DMS53 (cell line): ENCODE data around the gene HGFAC.

Experiments used
- DNase-seq: peaks from one replicate; lab custom pipeline; 2025; lab: John Stamatoyannopoulos, UW

HGFAC gene

GRCh38 chr4:3462790-3463415, 21.1 kb downstream of the HGFAC start, which contains the start of gene DOK7:
DOK7 (plus strand) TSS chr4:3463306; CDS start chr4:3463376, 70 bp downstream.
- DNase-seq: peak; percentile 67

DNA sequence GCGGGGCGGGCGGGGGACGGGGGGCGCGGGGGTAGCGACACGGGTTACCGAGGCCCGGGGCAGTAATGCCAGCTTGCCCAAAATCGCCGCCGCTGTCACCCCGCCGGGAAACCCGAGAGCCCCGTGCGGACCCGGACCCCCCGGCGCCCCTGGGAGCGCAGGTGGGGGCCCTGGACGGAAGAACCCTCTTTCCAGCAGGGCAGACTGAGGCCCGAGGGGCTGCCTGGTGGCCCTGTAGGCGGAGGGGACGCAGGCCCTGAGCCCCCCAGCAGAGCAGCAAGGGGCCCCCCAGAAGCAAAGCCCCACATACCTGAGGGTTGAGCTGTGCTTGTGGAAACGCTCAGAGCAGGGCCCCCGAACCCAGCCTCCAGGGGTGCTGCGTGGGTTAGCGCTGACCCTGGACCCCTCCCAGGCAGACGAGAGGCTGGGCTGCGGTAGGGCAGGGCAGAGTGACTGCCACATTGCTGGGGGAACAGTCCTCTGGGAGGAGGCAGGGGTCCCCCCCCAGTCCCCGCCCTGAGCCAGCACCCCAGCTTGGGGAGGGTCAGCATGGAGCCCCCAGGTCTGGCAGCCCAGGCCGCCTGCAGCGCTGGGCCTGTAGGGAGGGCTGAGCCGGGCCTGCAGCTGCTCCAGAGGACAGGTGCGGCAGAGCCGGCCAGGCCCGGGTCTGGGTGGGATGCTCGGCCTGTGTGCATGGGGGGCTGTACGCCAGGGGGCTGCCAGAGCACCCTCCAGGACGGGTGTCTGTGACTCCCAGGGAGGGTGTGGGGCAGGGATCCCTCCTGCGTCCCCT, 22.0 kb downstream of the HGFAC start:
- no peak for DNase-seq

GRCh38 chr4:3464349-3464905, 22.7 kb downstream of the HGFAC start:
- DNase-seq: no peak

GRCh38 chr4:3464911-3465697, 23.3 kb downstream of the HGFAC start:
- no peak for DNase-seq

- no peak for DNase-seq
Observed at GRCh38 chr4:3465698-3466671, 24.2 kb downstream of the HGFAC start.

DNA sequence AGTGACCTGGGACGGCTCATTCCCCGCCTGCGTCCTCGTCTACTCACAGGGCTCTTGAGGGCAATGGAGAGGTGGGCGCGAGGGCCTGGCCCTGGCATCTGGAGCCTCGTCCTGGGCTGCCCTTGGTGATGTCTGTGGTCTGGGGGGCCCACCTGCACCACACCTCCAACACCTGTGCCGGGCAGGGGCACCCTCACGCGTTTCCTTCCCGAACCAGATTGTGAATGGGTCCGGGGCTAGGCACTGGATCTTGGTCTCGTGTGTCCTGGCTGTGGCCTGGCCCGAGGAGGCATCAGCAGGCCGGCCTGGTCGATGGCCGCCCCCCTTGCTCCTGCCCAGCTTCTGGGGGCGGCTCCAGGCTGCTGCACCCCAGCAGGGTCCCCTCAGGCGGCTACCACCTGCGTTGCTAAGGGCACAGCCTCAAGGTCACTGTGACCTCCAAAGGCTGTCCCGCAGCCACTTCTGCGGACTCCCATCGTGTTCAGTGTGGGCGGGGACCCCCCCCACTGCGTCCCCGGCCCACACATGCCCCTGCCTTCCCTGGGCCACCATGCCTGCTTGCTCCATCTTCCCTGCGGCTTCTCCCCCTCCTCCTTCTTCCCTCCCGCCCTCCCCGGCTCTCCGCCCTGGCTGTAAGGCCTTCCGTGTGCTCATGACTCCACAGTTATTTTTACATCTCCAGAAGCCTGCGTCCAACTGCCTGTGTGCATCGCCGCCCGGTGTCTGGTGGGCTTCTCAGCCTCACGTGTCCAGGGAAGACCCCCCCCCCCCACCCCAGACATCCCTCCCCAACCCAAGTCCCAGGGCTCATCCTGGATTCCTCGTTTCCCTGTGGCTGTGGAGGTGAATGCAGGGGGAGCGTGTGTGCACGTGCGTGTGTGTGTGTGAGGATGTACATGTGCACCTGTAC, 25.2 kb downstream of the HGFAC start:
- no peak for DNase-seq

GRCh38 chr4:3467601-3468031, 25.8 kb downstream of the HGFAC start:
- DNase-seq: no peak

DNA sequence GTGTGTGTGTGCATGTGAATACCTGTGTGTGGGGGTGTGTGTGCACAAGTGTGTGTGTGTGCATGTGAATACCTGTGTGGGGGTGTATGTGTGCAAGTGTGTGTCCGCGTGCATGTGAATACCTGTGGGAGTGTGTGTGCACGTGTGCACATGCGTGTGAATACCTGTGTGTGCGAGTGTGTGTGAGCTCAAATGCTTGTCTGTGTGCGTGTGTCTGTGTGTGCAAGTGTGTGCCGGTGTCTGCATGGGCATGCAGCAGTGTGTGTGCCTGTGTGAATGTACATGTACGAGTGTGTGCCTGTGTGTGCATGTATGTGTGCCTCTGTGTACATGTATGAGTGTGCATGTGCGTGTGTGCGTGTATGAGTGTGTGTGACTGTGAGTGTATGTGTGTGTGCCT, 26.4 kb downstream of the HGFAC start:
- DNase-seq: no peak

GRCh38 chr4:3468804-3469203, 27.0 kb downstream of the HGFAC start:
- no peak for DNase-seq

- DNase-seq: no peak
Observed at GRCh38 chr4:3469386-3470243, 27.8 kb downstream of the HGFAC start.

- peak; percentile 49 for DNase-seq
Observed at GRCh38 chr4:3470244-3471097, 28.7 kb downstream of the HGFAC start.

GRCh38 chr4:3471098-3471760, 29.5 kb downstream of the HGFAC start:
- DNase-seq: no peak

- DNase-seq: no peak
Observed at GRCh38 chr4:3471886-3472285, 30.1 kb downstream of the HGFAC start.

- DNase-seq: peak; percentile 65
Observed at GRCh38 chr4:3472411-3473141, 30.8 kb downstream of the HGFAC start.

- DNase-seq: no peak
Observed at GRCh38 chr4:3473181-3473950, 31.6 kb downstream of the HGFAC start.
